Measurements from ENCODE around the gene RGS3.

GRCh38 chr9:113427629-113428028, 35.9 kb upstream of the RGS3 start:
- TF ChIP-seq, protein P1, sequence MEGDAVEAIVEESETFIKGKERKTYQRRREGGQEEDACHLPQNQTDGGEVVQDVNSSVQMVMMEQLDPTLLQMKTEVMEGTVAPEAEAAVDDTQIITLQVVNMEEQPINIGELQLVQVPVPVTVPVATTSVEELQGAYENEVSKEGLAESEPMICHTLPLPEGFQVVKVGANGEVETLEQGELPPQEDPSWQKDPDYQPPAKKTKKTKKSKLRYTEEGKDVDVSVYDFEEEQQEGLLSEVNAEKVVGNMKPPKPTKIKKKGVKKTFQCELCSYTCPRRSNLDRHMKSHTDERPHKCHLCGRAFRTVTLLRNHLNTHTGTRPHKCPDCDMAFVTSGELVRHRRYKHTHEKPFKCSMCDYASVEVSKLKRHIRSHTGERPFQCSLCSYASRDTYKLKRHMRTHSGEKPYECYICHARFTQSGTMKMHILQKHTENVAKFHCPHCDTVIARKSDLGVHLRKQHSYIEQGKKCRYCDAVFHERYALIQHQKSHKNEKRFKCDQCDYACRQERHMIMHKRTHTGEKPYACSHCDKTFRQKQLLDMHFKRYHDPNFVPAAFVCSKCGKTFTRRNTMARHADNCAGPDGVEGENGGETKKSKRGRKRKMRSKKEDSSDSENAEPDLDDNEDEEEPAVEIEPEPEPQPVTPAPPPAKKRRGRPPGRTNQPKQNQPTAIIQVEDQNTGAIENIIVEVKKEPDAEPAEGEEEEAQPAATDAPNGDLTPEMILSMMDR (IDR thresholded peaks at IDR 0.05 in 4 of 5, conservative IDR thresholded peaks at IDR 0.05 in 1 of 5) = no peak
- no peak for TF ChIP-seq POLR2A (IDR thresholded peaks at IDR 0.05)

Measured in gastrocnemius medialis (tissue), 4 donors.